Measurements from ENCODE around the gene ATP5F1E. TPM values are rescaled to one million over a fixed set of nuclear protein-coding genes. Genes with fewer than 3 reads are reported as not detected.

ATP5F1E gene
- total and polyA plus RNA-seq, 9 of the 15 experiments (the other 6 are each of a cell fraction or from before 2014, with no cell fraction given): 60.3 to 162 (median 113) TPM

DNA sequence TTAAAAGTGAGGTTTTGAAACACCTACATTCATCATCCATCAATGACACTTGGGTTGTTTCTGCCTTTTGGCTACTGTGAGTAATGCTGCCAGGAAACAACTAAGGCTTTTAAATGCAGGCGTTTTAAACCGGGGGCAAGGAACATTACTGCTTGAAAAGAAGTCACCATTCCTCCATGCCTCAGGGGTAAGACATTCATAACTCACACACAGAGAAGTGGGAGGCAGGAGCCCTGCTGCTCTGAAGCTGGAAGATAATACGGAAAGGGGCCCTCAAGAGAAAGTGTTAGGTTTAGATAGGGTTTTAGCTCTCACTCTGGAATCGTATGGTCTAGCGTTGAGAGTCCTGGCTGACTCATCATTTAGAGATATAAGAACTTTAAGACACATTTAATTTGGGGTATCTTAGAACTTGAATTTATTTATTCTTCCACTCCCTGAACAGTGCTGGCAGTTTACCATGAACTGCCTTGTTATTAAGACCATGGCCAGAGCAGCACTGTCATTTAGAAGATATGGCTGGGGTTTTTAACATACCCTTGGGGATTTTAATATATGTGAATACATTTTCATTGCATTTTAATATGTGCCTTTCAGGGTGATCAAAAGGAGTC, 11.1 kb downstream of the ATP5F1E start (continued):
- TF ChIP-seq, protein P1, sequence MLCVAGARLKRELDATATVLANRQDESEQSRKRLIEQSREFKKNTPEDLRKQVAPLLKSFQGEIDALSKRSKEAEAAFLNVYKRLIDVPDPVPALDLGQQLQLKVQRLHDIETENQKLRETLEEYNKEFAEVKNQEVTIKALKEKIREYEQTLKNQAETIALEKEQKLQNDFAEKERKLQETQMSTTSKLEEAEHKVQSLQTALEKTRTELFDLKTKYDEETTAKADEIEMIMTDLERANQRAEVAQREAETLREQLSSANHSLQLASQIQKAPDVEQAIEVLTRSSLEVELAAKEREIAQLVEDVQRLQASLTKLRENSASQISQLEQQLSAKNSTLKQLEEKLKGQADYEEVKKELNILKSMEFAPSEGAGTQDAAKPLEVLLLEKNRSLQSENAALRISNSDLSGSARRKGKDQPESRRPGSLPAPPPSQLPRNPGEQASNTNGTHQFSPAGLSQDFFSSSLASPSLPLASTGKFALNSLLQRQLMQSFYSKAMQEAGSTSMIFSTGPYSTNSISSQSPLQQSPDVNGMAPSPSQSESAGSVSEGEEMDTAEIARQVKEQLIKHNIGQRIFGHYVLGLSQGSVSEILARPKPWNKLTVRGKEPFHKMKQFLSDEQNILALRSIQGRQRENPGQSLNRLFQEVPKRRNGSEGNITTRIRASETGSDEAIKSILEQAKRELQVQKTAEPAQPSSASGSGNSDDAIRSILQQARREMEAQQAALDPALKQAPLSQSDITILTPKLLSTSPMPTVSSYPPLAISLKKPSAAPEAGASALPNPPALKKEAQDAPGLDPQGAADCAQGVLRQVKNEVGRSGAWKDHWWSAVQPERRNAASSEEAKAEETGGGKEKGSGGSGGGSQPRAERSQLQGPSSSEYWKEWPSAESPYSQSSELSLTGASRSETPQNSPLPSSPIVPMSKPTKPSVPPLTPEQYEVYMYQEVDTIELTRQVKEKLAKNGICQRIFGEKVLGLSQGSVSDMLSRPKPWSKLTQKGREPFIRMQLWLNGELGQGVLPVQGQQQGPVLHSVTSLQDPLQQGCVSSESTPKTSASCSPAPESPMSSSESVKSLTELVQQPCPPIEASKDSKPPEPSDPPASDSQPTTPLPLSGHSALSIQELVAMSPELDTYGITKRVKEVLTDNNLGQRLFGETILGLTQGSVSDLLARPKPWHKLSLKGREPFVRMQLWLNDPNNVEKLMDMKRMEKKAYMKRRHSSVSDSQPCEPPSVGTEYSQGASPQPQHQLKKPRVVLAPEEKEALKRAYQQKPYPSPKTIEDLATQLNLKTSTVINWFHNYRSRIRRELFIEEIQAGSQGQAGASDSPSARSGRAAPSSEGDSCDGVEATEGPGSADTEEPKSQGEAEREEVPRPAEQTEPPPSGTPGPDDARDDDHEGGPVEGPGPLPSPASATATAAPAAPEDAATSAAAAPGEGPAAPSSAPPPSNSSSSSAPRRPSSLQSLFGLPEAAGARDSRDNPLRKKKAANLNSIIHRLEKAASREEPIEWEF (CRISPR knock-in tag; IDR thresholded peaks at IDR 0.05): no peak
- TF ChIP-seq MYNN (IDR thresholded peaks at IDR 0.05): peak; percentile 98
- TF ChIP-seq MYNN (CRISPR knock-in tag; IDR thresholded peaks at IDR 0.05): no peak
- TF ChIP-seq, protein P2, sequence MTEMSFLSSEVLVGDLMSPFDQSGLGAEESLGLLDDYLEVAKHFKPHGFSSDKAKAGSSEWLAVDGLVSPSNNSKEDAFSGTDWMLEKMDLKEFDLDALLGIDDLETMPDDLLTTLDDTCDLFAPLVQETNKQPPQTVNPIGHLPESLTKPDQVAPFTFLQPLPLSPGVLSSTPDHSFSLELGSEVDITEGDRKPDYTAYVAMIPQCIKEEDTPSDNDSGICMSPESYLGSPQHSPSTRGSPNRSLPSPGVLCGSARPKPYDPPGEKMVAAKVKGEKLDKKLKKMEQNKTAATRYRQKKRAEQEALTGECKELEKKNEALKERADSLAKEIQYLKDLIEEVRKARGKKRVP (CRISPR knock-in tag; IDR thresholded peaks at IDR 0.05): peak; percentile 56; the same call in 1 of the 2 replicates
- peak; percentile 70; the same call in 1 of the 2 replicates for TF ChIP-seq ZKSCAN8 (CRISPR knock-in tag; IDR thresholded peaks at IDR 0.05)
- peak; percentile 86 for TF ChIP-seq MAFF (IDR thresholded peaks at IDR 0.05; ENCODE audit: low read length)
- TF ChIP-seq, protein P3, sequence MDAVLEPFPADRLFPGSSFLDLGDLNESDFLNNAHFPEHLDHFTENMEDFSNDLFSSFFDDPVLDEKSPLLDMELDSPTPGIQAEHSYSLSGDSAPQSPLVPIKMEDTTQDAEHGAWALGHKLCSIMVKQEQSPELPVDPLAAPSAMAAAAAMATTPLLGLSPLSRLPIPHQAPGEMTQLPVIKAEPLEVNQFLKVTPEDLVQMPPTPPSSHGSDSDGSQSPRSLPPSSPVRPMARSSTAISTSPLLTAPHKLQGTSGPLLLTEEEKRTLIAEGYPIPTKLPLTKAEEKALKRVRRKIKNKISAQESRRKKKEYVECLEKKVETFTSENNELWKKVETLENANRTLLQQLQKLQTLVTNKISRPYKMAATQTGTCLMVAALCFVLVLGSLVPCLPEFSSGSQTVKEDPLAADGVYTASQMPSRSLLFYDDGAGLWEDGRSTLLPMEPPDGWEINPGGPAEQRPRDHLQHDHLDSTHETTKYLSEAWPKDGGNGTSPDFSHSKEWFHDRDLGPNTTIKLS (IDR thresholded peaks at IDR 0.05; ENCODE audit: borderline replicate concordance, low read depth): peak; percentile 68; the same call in 1 of the 2 replicates
- peak; percentile 85 for TF ChIP-seq PHB2 (IDR thresholded peaks at IDR 0.05; ENCODE audit: low read depth)
- TF ChIP-seq DPF2 (IDR thresholded peaks at IDR 0.05): peak; percentile 100
- peak; percentile 87 for TF ChIP-seq CXXC5 (CRISPR knock-in tag; IDR thresholded peaks at IDR 0.05)
- no peak for TF ChIP-seq NR3C1 (CRISPR knock-in tag; IDR thresholded peaks at IDR 0.05)
- TF ChIP-seq ILF3 (IDR thresholded peaks at IDR 0.05; ENCODE audit: borderline replicate concordance): 0 out of 2 replicates have a peak, but pooled peaks have one; percentile 61
- peak; percentile 99 for TF ChIP-seq CBFA2T3 (IDR thresholded peaks at IDR 0.05)
- no peak for TF ChIP-seq POU5F1 (IDR thresholded peaks at IDR 0.05; ENCODE audit: borderline replicate concordance, low read depth, low read length, partially characterized antibody)
- TF ChIP-seq, protein P4, sequence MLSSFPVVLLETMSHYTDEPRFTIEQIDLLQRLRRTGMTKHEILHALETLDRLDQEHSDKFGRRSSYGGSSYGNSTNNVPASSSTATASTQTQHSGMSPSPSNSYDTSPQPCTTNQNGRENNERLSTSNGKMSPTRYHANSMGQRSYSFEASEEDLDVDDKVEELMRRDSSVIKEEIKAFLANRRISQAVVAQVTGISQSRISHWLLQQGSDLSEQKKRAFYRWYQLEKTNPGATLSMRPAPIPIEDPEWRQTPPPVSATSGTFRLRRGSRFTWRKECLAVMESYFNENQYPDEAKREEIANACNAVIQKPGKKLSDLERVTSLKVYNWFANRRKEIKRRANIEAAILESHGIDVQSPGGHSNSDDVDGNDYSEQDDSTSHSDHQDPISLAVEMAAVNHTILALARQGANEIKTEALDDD (IDR thresholded peaks at IDR 0.05): peak; percentile 81; the same call in 1 of the 2 replicates
- no peak for TF ChIP-seq SIN3A (IDR thresholded peaks at IDR 0.05; ENCODE audit: borderline replicate concordance in 2 of 2, control insufficient read depth in 1 of 2, low read depth in 2 of 2, low read length in 2 of 2)
- peak; percentile 76 for TF ChIP-seq MTA3 (IDR thresholded peaks at IDR 0.05; ENCODE audit: borderline replicate concordance)
- TF ChIP-seq FOS (IDR thresholded peaks at IDR 0.05; ENCODE audit: extremely low read depth, insufficient read length): peak; percentile 24
- TF ChIP-seq ZNF431 (CRISPR knock-in tag; IDR thresholded peaks at IDR 0.05): no peak
- no peak for TF ChIP-seq FOXJ3 (CRISPR knock-in tag; IDR thresholded peaks at IDR 0.05)
- peak; percentile 38; the same call in 1 of the 2 replicates for TF ChIP-seq SP1 (CRISPR knock-in tag; IDR thresholded peaks at IDR 0.05)
